Stimulated activated CD8-positive, alpha-beta memory T cell treated with anti-CD3 and anti-CD28 coated beads, Interleukin-7, amount 100 ng/mL, for 1 hour (primary cell): Measurements from ENCODE around the gene PDXP.
"Not testable (repeated sequence)": the region's sequence is repeated elsewhere in the genome, so short reads cannot be mapped to it uniquely, and the experiment has no call there.

ENCODE experiments used
- DNase-seq, 2 donors: peaks; one replicate each; pipeline ENCODE4 v3.0.0-alpha.2; 2020; ENCODE audit warnings: low read depth in 2 of 2

PDXP gene, protein sequence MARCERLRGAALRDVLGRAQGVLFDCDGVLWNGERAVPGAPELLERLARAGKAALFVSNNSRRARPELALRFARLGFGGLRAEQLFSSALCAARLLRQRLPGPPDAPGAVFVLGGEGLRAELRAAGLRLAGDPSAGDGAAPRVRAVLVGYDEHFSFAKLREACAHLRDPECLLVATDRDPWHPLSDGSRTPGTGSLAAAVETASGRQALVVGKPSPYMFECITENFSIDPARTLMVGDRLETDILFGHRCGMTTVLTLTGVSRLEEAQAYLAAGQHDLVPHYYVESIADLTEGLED

DNA sequence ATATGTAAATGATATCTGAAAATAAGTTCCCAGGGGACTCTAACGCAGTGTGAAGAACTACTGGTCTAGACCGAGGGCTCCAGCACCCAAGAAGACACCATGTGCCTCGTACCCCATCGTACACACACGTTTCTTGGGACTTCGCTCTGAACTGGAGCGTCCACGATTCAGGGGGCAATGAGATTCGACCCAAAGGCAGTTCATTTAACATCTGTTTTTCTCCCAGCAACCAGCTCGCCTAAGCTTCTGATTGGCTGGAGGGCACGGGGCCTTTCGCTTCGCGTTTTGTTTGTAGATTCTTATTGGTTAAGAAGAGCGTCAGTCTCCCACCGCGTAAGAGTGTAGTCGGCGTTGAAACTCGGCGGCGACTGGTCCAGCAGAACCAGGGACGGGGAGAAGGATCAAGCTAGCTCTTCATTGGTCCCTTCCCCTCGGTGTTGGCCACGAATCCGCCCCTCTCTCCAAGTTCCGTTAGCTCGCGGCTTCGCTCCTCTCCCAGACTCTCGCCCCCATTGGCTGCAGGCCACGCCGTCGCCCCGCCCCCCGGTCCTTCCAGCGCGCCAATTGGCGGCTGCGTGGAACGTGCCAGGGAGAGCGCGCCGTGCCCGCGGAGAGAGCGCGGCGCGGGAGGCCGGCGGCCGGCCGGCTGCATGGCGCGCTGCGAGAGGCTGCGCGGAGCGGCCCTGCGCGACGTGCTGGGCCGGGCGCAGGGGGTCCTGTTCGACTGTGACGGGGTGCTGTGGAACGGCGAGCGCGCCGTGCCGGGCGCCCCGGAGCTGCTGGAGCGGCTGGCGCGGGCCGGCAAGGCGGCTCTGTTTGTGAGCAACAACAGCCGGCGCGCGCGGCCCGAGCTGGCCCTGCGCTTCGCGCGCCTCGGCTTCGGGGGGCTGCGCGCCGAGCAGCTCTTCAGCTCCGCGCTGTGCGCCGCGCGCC, at the start of gene PDXP:
TSS of gene PDXP (plus strand) at position 591 of the 933 bp plus-strand sequence. CDS start at position 651, 60 bp downstream.
- DNase-seq, result peak; percentile 96 to 98

- DNase-seq, result no peak
Measured at GRCh38 chr22:37609240-37610152, 49.0 kb upstream of the PDXP start.

GRCh38 chr22:37610153-37610475, 48.4 kb upstream of the PDXP start:
- DNase-seq, result not testable (repeated sequence)

DNA sequence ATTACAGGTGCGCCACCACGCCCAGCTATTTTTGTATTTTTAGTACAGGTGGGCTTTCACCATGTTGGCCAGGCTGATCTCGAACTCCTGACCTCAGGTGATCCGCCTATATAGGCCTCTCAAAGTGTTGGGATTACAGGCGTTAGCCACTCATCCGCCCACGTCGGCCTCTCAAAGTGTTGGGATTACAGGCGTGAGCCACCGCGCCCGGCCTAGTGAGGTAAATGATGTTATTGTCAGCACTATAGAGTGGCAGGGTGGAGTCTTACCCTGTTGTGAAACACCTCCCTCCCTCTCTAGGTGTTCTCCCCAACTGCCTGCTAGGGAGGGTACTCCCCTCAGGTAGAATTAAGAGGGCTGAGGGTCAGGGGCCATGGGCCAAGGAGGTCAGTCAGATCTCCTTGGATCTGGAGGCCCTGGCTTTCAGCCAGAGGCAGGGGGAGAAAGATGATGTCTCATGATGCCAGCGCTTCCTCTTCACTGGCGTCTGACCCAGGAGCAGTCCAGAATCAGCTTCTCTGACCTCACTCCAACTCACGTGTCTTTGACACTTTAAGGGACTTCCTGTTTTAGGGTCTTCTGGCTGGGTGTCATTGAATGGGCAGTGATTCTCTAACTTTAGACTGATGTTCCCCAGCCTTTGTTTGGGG, 47.9 kb upstream of the PDXP start:
- DNase-seq, result no peak

DNA sequence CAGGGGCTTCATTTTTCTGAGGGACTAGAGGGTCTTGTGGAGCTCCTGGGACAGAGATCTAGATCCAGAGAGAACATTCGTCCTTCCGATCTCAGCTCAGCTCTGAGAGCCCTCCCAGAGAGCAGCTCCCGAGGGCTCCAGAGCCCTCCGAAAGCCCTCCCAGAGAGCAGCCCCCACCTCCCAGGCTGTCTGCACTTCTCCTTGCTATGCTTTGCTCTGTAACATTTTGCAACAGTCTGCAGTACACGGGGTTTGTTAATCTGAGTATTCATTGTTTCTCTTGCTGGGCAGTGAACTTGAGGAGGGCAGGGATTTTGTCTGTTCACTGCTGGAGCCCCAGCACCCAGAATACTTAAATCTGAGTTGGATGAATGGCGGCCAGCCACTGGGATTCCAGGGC, 47.3 kb upstream of the PDXP start:
- DNase-seq, result no peak

GRCh38 chr22:37616201-37617083, 42.1 kb upstream of the PDXP start:
- no peak for DNase-seq

DNA sequence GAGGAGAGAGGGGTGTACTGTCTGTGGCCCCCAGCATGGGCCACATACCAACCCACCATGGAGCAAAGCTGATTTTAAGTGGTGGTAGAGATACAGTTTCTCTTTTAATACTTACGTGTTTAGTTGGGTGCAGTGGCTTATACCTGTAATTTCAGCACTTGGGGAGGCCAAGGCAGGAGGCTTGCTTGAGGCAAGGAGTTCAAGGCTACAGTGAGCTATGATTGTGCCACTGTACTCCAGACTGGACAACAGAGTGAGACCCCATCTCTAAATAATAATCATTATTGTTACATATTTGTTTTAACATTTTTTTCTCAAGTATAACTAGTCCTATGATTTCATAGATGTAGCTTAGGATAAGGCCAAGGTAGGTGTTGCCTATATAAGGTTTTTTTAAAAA, 41.1 kb upstream of the PDXP start:
- DNase-seq, result no peak

- DNase-seq, result no peak
Measured at GRCh38 chr22:37618072-37618656, 40.4 kb upstream of the PDXP start.

DNA sequence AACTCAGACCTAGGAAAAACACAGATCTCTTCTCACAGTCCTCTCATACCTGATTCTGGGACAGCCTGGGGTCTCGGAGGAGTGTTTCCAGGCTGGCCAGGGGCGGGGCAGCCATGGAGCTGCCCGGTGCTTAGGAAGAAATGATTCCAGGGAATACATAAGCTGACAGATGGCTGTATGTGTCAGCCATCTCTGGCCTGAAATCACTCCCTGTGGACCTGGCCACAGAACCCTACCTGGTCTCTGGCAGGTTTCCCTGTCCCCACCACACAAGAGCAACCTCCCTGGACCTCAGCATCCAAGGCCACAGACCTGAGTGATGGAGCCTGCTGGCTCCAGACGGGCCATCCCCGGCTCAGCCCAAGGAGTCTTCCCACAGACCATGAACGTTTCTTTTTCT, 39.8 kb upstream of the PDXP start:
- DNase-seq, result no peak

GRCh38 chr22:37619991-37620390, 38.5 kb upstream of the PDXP start:
- DNase-seq, result no peak

DNA sequence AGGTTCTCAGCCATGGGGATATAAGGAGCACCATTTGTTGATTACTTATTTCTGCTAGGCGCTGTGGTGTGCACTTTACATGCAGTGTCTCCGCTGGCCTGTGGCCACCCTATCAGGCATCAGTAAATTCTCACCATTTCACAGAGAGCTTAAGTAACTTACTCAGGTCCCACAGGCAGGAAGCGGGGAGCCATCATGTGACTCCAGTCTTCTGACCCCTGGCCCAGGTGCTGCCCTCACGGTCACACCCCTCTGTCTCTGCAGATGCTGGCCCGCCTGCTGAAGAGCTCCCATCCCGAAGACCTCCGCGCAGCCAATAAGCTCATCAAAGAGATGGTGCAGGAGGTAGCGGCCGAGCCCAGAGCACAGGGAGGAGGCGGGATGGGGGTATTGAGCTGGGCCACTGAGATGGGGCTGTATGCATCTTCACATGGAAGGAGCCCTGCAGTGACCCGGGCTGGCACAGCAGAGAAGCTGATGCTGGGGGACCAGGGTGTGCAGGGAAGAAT, 37.1 kb upstream of the PDXP start:
- DNase-seq, result no peak

DNA sequence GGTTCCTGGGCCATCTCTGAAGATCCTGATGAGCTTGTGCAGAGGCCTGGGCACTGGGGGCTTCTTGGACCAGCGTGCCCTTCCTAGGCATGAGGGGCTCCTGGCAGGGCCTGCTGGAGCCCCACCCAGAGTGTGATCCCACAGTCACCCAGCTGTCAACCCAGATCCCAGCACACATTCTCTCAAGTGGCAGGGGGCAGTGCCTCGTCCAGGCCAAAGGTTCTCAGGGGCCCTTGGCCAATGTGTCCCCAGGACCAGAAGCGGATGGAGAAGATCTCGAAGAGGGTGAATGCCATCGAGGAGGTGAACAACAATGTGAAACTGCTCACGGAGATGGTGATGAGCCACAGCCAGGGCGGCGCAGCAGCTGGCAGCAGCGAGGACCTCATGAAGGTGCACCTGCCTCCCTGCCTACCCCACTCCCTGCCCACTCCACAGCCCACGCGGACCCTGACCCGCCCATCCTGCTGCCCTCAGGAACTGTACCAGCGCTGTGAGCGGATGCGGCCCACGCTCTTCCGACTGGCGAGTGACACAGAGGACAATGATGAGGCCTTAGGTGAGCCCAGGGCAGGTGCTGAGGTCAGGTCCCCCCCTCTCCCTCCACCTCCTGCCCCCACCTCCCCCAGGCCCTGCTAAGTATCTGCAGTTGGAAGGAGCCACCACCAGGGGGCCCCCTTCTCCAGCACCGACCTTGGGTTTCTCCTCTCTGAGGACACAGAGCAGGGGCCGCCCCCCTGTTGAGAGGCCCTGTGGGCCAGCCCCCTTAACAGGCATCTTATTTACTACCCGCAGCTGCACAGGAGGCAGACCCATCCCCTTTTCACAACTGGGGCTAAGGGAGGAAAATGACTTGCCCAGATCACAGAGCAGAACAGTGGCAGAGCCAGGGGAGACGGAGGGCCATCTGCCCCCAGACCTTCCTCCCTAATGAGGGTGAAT, 35.2 kb upstream of the PDXP start:
- DNase-seq, result peak; percentile 53 to 67

GRCh38 chr22:37624017-37624365, 34.5 kb upstream of the PDXP start:
- DNase-seq, result no peak

DNA sequence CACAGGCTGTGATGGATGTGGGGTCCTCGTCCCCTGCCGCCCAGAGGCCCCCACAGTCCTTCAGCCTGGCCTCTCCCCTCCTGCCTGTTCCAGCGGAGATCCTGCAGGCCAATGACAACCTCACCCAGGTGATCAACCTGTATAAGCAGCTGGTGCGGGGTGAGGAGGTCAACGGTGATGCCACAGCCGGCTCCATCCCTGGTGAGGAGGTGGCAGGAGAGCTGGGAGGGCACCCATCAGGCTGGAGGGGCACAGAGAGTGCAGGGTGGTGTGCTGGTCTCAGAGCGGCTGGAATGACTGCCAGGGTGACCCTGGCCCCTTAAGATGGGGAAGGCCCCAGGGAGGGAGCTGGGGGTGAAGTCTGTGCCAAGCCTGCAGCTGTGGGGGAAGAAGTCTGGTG, 33.6 kb upstream of the PDXP start:
- no peak for DNase-seq

- no peak for DNase-seq
Measured at GRCh38 chr22:37625737-37626136, 32.8 kb upstream of the PDXP start.

- no peak for DNase-seq
Measured at GRCh38 chr22:37626144-37626543, 32.4 kb upstream of the PDXP start.

GRCh38 chr22:37626556-37627075, 31.9 kb upstream of the PDXP start:
- DNase-seq, result no peak

GRCh38 chr22:37627121-37627520, 31.4 kb upstream of the PDXP start:
- DNase-seq, result no peak

DNA sequence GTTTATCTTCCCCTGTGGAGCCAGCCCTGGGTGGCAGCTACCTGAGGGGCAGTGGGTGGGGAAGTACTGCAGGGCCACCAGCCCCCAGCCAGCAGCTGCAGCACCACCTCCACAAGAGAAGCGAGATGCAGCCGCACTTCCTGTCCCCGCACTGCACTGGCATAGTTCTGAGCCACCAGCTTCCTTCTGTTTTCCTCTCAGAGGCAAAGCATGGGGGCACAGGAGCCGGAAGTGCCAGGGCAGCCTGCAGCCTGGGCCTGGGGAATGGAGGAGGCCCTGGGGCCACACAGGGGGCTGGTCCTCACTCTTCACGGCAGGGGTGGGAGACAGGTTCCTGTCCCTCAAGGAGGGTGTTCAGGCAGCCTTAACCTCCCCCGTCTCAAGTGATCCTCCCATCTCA, 31.0 kb upstream of the PDXP start:
- no peak for DNase-seq
